GM19193 (cell line): ENCODE data around the gene SOX6.

Experiments used
- POLR2A ChIP-seq: IDR thresholded peaks from 4 replicates; pipeline ENCODE4 v1.6.1; 2011; ENCODE audit not compliant: insufficient read depth, insufficient read length; ENCODE audit errors: extremely low read depth

Gene SOX6

DNA sequence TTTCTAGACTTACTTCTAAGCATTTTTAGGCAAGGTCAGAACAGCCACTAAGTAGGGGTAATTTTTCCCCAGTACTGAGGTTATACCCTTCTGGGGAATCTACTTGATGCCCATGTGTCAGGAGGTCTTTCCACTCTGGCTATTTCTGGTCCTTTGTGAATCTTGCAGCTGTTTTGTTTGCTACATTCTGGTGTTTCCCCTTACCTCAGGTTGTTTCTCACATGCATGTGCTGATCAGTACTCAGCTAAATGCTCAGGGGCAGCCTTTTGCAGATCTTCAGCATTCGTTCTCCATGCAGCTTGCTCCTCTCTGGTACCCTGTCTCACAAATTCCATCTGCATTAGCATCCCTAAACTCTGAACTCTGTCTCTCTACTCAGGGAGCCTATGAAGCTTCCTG is 303.6 kb downstream of the SOX6 start:
- no peak for TF ChIP-seq POLR2A

- no peak for TF ChIP-seq POLR2A
Observed at GRCh38 chr11:16049611-16050010, 306.7 kb downstream of the SOX6 start.

DNA sequence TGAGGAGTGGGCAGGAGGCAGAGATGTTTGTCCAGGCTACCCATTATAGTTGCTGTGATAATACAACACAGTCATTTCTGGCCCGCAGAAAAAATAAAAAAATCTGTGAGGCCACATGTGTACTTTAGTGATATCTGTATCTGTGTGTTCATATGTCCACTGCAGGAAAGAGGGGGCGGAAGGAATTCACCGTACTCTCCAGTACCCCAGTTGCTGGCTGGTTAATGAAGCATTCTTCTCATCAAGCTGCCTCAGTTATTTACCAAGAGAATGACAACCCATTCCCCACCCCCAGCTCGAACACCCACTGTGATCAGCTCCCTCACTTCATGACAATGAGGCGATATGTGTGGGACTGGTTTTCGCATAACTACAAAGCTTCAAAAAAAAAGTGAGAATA is 309.3 kb downstream of the SOX6 start:
- TF ChIP-seq POLR2A: no peak

GRCh38 chr11:16043617-16044016 is 312.7 kb downstream of the SOX6 start:
- no peak for TF ChIP-seq POLR2A

DNA sequence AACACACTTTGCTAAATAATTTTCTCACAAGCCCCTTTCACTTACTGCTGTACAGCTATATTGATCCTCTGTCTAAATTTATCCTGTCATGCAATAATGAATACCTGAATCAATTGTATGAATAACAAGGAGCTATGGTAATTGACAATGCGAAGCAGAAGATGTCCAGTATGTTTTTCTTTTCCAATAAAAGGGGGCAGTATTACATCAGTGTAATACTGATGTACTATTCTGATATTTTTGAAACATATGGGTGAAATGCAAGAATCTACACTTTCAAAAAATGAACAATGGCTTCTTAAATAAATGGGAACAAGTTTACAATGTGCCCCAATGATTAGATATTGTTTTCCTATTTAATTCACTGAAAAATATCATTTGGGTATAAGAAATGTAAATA is 315.1 kb downstream of the SOX6 start:
- TF ChIP-seq POLR2A: no peak

DNA sequence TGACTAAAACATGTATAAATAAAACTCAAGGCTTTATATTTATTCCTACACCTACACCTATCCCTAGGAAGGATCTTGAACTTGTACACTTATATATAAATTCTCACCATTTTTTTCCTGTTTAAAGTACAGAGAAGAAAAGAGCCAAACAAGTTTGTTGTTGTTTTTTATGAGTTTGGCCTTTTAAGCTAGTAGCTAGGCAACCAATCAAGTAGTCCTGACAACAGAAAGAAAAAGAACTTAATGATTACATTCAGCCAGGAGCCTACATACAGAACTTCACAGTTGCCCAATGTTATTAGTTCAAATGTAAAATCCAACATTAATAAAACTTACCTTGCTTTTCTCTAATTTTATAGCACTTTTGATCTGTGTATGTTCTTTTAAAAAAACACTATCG is 316.2 kb downstream of the SOX6 start:
- TF ChIP-seq POLR2A: no peak

DNA sequence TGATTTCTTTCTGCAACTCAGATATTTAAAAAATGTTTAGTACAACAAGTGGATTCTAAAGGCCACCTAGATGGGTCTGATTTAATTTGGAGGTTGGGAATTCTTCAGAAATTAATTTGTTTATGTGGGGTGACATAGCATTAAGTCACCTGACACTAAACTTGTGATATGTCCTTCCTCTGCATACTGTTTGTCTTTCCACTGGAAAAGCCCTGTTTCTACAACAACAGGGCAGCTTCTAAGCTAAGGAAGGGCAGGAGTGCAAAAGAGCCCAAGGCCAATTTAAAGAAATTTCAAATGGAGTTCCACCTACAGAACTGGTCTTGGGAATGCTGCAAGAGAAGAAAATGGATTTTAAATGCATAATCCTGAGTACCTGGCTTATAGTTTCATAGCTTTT is 319.2 kb downstream of the SOX6 start:
- no peak for TF ChIP-seq POLR2A

DNA sequence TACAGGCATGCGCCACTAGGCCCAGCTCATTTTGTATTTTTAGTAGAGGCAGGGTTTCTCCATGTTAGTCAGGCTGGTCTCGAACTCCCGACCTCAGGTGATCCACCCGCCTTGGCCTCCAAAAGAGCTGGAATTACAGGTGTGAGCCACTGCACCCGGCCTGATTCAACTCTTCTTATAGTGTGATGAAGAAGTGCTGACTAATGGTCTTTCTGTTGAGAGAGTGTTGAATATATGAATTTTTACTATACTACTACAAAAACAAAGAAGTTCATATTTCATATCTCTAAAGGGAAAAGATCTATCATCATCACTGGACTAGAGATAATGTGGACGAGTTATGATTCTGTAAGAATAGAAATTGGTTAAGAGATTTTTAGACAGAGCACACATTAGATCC is 320.1 kb downstream of the SOX6 start:
- TF ChIP-seq POLR2A: no peak

DNA sequence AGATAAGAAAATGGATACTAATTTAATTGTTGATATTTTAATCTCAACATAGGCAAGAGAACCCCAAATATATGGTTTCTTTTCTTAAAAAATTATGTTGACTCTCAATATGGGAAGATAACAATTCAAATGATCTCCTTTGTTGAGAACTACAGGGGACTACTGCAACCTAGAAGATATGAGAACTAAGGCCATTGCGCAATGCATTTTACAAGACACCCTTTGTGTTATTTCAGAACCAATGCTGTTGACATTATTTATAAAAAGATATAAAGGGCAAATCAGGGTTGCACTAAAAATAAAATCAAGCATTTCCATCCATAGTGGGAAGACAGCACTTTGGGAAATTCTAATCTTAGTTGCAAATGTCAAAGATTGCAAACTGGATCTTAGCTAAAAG is 322.3 kb downstream of the SOX6 start:
- no peak for TF ChIP-seq POLR2A

GRCh38 chr11:16032974-16033373 is 323.4 kb downstream of the SOX6 start:
- no peak for TF ChIP-seq POLR2A

- TF ChIP-seq POLR2A: no peak
Observed at GRCh38 chr11:16031210-16031609, 325.1 kb downstream of the SOX6 start.

- TF ChIP-seq POLR2A: no peak
Observed at GRCh38 chr11:16030664-16031063, 325.7 kb downstream of the SOX6 start.

GRCh38 chr11:16028419-16028818 is 327.9 kb downstream of the SOX6 start:
- no peak for TF ChIP-seq POLR2A

DNA sequence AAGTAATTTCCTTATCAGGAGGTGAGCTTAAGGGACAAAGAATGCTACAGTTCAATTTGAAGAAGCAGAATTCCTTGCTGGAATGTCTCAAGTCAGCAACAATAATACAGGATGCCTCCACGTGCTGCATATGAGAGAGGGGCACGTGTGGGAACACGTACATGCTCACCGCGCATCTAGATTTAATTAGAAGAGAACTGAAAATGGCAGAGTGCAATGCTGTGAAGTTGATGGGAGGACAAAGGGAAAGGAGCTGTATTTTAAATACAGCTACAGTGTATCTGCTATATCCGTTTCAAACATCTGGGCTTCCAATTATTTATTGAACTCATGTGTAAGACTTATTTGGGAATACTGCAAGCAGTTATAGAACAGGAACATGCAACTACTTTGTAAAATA is 328.7 kb downstream of the SOX6 start:
- TF ChIP-seq POLR2A: no peak

- no peak for TF ChIP-seq POLR2A
Observed at GRCh38 chr11:16026849-16027248, 329.5 kb downstream of the SOX6 start.

GRCh38 chr11:16018931-16019330 is 337.4 kb downstream of the SOX6 start:
- no peak for TF ChIP-seq POLR2A

DNA sequence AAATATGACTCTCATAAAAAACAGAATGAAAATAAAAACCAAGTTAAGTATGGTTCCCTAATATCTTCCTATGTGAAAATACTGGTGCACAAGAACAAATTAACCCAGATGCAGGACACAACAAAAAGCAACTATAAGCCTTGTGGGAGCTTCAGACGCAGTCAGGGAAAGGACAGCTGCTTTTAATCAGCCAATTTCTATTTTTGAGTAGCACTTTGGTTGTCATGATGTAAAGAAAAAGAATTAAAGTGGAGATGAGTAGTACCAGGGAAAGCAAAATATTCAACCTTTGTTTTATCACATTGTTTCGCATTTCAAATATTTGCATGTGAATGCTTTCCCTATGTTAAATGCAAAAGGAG is 339.9 kb downstream of the SOX6 start:
- no peak for TF ChIP-seq POLR2A
